GM21576 (cell line): ENCODE results near the gene MAN1C1.
"Not testable (repeated sequence)": the region's sequence is repeated elsewhere in the genome, so short reads cannot be mapped to it uniquely, and the experiment has no call there.

ENCODE experiments used
- ATAC-seq: cut with Tn5 transposase; IDR thresholded peaks from one replicate; pipeline ENCODE4 v1.9.1; 2021; ENCODE audit warnings: mild to moderate bottlenecking, moderate library complexity; ENCODE audit not compliant: unreplicated experiment

MAN1C1 gene

DNA sequence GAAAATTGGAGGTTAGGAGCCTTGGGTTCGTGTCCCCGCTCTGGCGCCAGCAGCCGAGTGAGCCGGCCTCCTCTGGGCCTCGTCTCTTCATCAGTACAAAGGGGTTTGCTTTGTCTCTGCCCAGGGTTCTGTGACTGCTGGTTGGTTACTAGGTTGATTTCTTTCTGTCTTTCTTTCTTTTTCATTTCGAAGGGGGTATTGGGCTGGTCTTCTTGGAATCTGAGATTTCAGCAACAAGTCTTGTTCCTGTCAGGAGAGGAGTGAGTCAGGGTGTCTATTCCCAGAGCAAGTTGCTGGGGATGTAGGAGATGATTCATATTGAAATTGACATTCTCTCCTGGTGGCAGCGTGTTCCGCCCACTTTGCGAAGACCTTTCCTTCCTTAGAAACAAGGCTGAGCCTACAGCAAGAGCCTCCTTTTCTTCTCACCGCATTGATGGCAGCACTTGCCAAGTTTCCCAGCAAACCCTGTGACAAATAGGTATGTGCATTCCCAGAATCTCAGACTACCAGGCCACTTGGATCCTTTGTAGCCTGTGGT, 79.2 kb downstream of the MAN1C1 start:
- ATAC-seq: no peak

DNA sequence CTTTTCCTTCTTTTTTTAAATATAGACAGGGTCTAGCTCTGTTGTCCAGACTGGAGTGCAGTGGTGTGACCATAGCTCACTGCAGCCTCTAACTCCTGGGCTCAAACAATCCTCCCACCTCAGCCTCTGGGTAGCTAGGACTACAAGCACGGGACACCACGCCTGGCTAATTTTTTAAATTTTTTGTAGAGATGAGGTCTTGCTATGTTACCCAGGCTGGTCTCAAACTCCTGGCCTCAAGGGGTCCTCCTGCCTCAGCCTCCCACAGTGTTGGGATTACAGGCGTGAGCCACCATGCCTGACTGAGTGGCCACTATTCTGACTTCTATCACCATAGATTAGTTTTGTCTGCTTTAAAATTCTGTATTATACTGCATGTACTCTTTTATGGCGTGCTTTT, 80.1 kb downstream of the MAN1C1 start:
- not testable (repeated sequence) for ATAC-seq

DNA sequence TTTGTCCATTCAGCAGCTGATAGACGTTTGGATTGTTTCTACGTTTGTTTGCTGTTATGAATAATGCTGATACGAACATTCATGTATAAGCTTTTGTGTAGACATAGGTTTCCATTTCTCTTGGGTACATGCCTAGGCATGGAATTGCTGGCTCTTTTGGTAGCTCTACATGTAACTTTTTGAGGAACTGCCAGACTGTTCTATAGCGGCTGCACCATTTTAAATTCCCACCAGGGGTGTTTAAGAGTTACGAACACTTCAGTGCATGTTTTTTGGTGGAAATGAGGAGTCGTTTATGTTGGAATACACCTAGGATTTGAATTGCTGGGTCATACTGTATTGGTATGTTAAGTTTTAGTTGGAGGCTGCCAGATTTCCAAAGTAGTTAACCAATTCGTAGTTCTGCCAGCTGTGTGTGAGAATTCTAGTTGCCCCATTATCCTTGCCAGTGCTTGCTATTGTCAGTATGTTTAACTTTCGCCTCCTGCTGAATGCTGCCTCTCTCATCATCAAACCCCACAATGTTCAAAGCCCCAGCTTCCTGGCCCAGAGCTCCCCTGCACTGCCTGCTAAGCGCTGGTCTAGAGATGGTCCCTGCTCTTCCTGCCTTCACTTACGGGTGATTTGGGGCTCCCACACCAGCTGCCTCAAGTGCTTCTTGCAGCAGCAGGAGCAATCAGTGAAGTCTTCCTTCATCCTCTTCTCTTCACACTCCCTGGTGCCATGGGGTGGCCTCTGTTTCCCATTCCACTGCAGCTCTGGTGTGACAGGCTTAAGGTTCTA, 81.0 kb downstream of the MAN1C1 start:
- no peak for ATAC-seq

GRCh38 chr1:25698252-25698651, 81.7 kb downstream of the MAN1C1 start:
- ATAC-seq: no peak

DNA sequence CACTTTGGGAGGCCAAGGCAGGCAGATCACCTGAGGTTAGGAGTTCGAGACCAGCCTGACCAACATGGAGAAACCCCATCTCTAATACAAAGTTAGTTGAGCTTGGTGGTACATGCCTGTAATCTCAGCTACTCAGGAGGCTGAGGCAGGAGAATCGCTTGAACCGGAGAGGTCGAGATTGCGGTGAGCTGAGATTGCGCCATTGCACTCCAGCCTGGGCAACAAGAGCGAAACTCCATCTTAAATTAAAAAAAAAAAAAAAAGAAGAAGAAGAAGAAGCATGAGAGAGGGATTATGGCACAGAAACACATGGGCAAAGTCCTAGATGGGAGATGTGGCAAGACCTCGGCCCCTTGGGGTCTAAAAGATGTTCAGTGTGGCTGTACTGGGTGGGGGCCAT, 82.5 kb downstream of the MAN1C1 start:
- not testable (repeated sequence) for ATAC-seq

DNA sequence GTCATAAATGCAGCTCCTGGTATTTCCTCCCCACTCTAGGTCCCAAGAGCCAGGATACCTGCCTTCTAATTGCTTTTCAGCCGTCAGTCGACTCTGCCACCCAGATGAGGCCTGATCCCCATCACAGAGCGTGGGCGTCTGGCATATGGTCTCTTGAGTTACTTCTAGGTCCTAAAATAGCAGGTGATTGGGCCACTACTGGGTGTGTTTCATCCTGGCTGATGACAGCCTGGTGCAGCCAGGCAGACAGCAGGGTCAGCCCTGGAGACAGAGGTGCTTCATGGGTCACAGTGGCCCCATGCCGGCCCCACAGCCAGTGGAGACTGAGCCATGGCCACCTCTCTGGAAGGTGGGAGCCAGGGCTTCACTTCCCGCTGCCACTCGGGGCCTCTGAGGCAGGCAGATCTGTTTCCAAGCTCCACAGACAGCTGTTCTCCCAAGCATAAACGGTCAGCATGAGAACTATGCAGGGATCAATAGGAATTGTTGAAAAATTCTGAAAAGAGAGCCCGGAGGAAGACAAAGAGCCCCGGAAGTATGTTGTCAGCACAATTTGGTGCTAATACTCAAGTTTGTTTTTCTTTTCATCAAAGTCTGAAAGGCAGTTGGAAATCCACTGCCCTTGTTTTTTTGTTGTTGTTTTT, 83.0 kb downstream of the MAN1C1 start:
- ATAC-seq: no peak

DNA sequence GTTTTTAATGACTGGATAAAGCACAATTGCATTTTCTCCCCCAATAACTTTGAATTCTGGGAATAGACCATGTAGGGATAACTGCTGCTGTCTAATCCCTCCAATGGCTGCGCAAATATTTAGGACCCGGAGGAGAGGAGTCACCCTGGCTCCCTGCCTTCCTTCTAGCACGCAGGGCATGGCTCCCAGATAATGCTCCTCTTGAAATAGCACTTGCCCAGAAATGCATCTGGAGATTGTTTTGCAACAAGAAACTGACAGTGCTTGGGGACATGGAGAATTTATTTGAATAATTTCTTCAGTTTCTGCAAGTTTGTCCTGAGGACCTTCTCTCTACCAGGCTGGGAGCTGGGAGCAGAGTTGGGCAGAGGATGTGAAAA, 83.5 kb downstream of the MAN1C1 start:
- no peak for ATAC-seq

DNA sequence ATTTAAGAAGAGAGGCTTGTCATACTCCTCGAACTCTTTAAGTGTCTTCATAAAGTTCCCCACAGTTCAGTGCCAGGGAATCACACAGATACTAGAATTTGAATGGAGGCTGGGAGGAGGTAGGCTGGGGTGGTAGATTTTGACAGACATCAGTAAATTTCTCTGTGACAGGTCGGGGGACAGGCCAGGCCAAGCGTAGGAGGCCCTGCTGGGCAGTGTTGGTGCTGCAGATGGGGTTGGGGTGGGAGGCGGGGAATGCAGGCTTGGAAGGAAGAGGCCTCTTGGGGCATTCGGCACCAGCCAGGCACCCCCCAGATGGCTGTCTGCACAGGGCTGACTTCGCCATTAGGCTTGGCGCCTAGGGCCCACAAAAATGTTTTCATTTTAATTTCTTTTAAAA, 84.0 kb downstream of the MAN1C1 start:
- ATAC-seq: no peak

GRCh38 chr1:25701030-25701785, 84.6 kb downstream of the MAN1C1 start:
- ATAC-seq: no peak

DNA sequence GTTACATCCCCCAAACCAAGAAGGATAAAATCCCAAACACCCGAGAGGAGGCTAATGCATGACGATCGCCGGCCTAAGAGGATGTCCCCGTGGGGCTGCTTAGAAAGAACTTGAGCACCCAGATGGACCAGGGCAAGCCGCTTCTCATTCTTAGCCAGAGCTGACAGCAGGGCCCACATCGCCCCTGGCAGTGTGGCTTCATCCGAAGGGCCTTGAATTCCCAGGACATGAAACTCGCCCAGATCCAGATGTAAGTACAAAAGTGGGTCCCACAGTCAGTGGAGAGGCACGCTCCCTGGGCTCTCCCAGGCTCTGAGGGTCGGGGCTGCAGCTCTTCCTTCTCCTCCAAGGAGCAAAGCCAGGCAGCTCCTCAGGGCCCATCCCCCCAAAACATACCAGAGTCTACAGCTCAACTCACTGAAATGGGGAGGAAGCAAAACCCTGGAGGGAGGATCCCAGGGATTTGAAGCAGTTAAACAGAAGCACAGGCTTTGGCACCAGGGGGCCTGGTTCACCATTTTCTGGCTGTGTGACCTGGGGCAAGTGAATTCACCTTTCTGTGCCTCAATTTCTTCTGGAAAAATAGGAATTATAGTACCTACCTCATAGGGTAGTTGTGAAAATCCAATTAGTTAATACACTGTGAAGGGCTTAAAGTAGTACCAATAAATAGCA, 85.6 kb downstream of the MAN1C1 start:
- ATAC-seq: no peak

DNA sequence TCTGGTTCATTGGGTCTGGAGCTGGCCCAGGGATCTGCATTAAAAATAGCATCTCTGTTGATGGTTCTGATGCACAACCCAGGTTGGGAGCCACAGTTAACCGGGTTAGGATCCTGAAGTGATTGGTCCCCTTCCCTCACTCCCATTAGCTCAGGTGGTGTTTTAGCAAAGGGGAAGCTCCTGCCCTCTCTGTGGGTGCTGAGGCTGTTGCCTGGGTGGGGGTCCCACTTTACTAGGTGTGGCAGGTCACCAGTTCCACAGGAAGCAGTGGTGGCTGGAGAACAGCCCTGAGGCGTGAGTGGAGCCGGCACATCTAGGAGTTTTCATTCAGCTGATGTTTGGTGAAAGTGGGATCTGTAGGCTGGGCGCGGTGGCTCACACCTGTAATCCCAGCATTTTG, 86.5 kb downstream of the MAN1C1 start:
- no peak for ATAC-seq

- no peak for ATAC-seq
Observed at GRCh38 chr1:25703671-25704266, 87.2 kb downstream of the MAN1C1 start.

- ATAC-seq: no peak
Observed at GRCh38 chr1:25704267-25704691, 87.7 kb downstream of the MAN1C1 start.

GRCh38 chr1:25705699-25706098, 89.1 kb downstream of the MAN1C1 start:
- ATAC-seq: no peak

DNA sequence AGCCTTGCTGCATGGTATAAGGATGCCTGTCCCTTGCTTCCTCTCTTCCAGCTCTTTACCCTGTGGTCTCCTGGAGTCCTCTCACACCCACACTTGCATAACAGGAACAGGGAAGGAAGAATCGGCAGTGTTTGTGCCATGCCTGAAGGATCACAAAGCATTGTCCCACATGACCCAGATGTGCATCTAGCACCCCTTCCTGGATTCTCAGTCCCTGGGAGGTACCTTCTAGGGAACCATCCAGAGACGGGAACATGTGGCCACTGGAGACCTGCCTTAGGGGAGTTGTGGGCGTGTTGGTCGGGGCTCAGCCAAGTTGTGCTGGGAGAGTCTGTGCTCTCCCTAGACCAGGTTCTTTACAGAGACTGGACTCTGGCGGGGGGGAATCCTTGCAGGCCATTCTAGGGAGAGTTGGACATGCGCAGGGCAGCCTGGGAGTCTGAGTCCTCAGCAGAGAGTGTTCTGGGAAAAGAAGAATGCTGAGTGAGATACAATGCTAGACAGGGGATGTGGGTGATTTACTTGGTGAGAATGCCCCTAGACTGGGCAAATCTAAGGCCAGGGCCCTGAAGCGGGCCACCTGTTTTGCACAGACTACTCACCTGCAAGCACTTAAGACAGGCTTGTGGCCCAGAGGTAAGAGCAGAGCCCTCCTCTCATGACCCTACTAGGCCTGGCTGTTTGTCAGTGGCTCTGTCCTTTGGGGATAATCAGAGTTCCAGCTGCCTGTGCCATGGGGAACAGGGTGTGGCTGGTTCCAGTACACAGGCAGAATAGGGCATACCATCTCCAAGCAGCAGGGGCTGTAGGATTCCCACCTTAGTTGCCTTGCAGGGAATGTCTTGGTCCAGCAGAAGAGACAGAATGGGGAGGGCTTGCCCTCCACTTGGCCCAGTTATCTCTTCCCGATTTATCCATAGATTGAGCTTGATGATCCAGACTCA, 89.8 kb downstream of the MAN1C1 start:
- no peak for ATAC-seq

DNA sequence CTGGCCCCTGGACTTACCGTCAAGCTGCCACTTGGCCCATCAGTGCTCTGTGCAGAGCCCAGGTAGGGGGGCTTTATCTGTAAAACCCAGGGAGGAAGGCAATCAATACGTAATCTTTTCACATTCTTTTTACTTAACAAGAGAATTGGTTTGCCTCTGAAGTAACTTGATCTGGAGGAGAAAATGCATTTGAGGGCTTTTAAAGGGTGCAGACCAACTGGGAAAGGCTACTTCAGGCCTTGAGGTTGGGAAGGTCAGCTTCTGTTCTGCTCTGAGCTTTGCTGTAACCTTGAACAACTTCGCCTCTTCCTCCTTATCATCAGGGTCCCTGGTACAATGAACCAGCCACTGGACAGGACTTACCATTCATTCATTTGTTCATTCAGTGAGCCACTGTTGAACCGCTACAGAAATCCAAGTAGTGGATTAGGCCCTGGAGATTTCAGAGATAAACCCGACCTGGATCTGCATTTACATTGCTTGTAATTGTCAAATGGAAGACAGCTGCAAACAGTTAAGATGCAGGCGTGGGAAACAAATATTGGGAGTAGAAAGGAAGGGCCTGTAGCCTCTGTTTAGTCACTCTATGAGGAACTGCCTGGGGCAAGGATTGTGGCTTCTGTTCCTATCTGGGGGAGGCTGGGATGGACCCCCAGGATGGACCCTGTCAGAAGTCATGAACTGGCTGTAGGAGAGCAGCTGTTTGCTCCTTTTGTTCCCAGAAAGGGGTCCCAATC, 90.9 kb downstream of the MAN1C1 start:
- ATAC-seq: no peak

DNA sequence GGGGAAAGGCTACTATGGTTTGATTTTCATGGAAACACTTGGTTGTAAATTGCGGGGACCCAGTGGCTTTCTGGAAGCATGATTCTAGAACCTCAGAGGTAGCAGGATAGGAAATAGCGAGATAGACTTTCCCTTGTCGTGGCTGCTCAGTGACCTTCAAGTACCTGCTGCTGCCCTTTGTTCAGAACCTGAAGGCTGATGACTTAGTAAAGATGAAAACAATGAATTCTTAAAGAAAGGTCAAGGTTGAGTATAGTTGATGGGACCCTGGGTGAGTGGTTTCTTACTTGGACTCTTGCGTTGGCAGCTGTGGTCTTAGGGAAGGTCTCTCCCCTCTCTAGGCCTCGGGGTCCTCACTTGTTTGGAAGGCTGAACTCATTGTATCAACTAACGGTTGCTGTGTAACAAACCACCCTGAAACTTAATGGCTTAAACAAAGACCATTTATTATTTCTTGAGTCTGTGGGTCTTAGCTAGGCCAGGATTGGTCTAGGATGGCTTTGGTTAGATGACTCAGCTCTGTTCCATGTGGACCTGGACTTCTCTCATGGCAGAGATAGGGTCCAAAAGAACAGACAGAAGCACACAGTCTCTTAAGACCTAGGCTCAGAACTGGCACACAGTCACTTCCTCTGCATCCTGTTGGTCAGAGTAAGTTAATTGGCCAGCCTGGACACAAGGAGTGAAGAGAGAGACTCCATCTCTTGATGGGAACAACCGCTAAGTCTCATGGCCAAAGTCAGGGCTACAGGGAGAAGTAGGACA, 94.2 kb downstream of the MAN1C1 start:
- no peak for ATAC-seq
